GM18508 (cell line): Measurements from ENCODE around the gene PLEKHM3.

Source experiments
- ATAC-seq: cut with Tn5 transposase; IDR thresholded peaks from one replicate; pipeline ENCODE4 v1.9.1; 2021; ENCODE audit warnings: moderate number of reproducible peaks; ENCODE audit not compliant: insufficient read depth, unreplicated experiment

Gene PLEKHM3

GRCh38 chr2:207995887-207996286 lies 29.4 kb downstream of the PLEKHM3 start:
- no peak for ATAC-seq

- ATAC-seq, result no peak
These were observed 32.1 kb downstream of the PLEKHM3 start for GRCh38 chr2:207993151-207993763.

- no peak for ATAC-seq
These were observed 33.4 kb downstream of the PLEKHM3 start for GRCh38 chr2:207991944-207992343.

GRCh38 chr2:207990784-207991183 lies 34.5 kb downstream of the PLEKHM3 start:
- no peak for ATAC-seq

- ATAC-seq, result no peak
These were observed 36.4 kb downstream of the PLEKHM3 start for GRCh38 chr2:207988975-207989374.

GRCh38 chr2:207987025-207987716 lies 38.2 kb downstream of the PLEKHM3 start:
- ATAC-seq, result no peak

GRCh38 chr2:207984765-207985480 lies 40.4 kb downstream of the PLEKHM3 start:
- no peak for ATAC-seq

- ATAC-seq, result peak; percentile 50
These were observed 41.7 kb downstream of the PLEKHM3 start for GRCh38 chr2:207983641-207984042.

GRCh38 chr2:207978177-207978948 lies 47.0 kb downstream of the PLEKHM3 start:
- ATAC-seq, result no peak

GRCh38 chr2:207975921-207976320 lies 49.4 kb downstream of the PLEKHM3 start:
- no peak for ATAC-seq

- no peak for ATAC-seq
These were observed 51.1 kb downstream of the PLEKHM3 start for GRCh38 chr2:207974216-207974605.

GRCh38 chr2:207970826-207971180 lies 54.5 kb downstream of the PLEKHM3 start:
- ATAC-seq, result no peak

- no peak for ATAC-seq
These were observed 55.0 kb downstream of the PLEKHM3 start for GRCh38 chr2:207970147-207970825.

- ATAC-seq, result no peak
These were observed 56.1 kb downstream of the PLEKHM3 start for GRCh38 chr2:207969249-207969648.

GRCh38 chr2:207967121-207967520 lies 58.2 kb downstream of the PLEKHM3 start:
- ATAC-seq, result no peak

GRCh38 chr2:207960911-207961310 lies 64.4 kb downstream of the PLEKHM3 start:
- ATAC-seq, result no peak

GRCh38 chr2:207960090-207960489 lies 65.2 kb downstream of the PLEKHM3 start:
- no peak for ATAC-seq

GRCh38 chr2:207956771-207957170 lies 68.6 kb downstream of the PLEKHM3 start:
- ATAC-seq, result no peak

GRCh38 chr2:207955456-207955855 lies 69.9 kb downstream of the PLEKHM3 start:
- no peak for ATAC-seq

- ATAC-seq, result no peak
These were observed 72.0 kb downstream of the PLEKHM3 start for GRCh38 chr2:207953354-207953753.
